ENCODE data around the gene ZNF267. TPM values are rescaled to one million over a fixed set of nuclear protein-coding genes. Genes with fewer than 3 reads are reported as not detected.
"Not testable (repeated sequence)": the region's sequence is repeated elsewhere in the genome, so short reads cannot be mapped to it uniquely, and the experiment has no call there.

Gene ZNF267
- 10 to 100 TPM; 11.6 to 24.6 (median 17.6) TPM for polyA plus RNA-seq (ENCODE audit: low read depth in 6 of 6)

GRCh38 chr16:31873556-31874365, at the start of gene ZNF267:
Gene ZNF267, plus strand, starts transcription at chr16:31873807. Its CDS starts 160 bp downstream, at chr16:31873967.
- no peaks in the 10 kb centered on the region for H3K27me3 Mint-ChIP-seq
- H3K27ac Mint-ChIP-seq, result peak within 1 kb of the TSS; percentile 98 to 99 (median 98)
- H3K4me1 Mint-ChIP-seq, result peaks cover 44 to 84% (median 77%) of the 10 kb centered on the region in 3 donors
- peaks cover 0 to 6% of the 10 kb centered on the region in 2 donors for H3K36me3 Mint-ChIP-seq
- H3K9me3 Mint-ChIP-seq, result no peaks in the 10 kb centered on the region
- peak; percentile 74 to 78 for ATAC-seq (ENCODE audit: low read depth in 2 of 2)
- peak within 1 kb of the TSS; percentile 96 to 100 (median 98) for H3K4me3 Mint-ChIP-seq
- peak; percentile 92 for DNase-seq

DNA sequence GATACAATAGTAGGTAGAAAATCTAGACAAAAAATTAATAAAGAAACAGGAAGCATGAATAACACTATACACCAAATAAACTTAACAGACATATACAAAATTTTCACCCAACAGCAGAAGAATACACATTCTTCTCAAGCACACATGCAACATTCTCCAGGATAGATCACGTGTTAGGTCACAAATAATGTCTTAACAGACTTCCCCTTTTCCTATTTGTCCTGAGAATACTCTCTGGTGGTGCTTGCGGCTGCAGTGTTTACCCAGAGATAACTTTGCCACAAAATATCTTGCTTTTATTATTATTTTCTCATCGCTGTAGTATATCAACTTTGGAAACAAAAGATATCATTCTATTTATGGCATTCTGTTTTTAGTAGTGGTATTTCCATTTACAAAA, 40.6 kb upstream of the ZNF267 start:
- DNase-seq (no peak), ATAC-seq (ENCODE audit: low read depth in 2 of 2) (no peak)
- Mint-ChIP-seq H3K27me3 (peaks cover 0 to 5% (median 3%) of the 10 kb centered on the region in 3 donors), H3K4me3 (no peak overlapping the region), H3K27ac (no peak overlapping the region), H3K36me3 (peaks cover 0 to 12% of the 10 kb centered on the region in 2 donors), H3K9me3 (peaks cover 0 to 37% (median 25%) of the 10 kb centered on the region in 7 donors), H3K4me1 (no peaks in the 10 kb centered on the region)

- not testable (repeated sequence) for H3K27ac Mint-ChIP-seq; ATAC-seq (ENCODE audit: low read depth in 2 of 2); H3K4me1 Mint-ChIP-seq; H3K4me3 Mint-ChIP-seq; DNase-seq
- Mint-ChIP-seq H3K9me3 (peaks cover 0 to 46% (median 27%) of the 10 kb centered on the region in 7 donors), H3K27me3 (peaks cover 10 to 31% (median 25%) of the 10 kb centered on the region in 3 donors), H3K36me3 (peaks cover 0 to 12% of the 10 kb centered on the region in 2 donors)
Observed at GRCh38 chr16:31836396-31836795, 37.2 kb upstream of the ZNF267 start.

- Mint-ChIP-seq H3K36me3 (peaks cover 9 to 14% of the 10 kb centered on the region in 2 donors), H3K27me3 (peaks cover 10 to 57% (median 42%) of the 10 kb centered on the region in 3 donors), H3K4me1 (no peaks in the 10 kb centered on the region), H3K9me3 (peaks cover 10 to 58% (median 39%) of the 10 kb centered on the region in 7 donors), H3K27ac (no peak overlapping the region), H3K4me3 (no peak overlapping the region)
- DNase-seq, result no peak
- ATAC-seq (ENCODE audit: low read depth in 2 of 2), result no peak
Observed at GRCh38 chr16:31842864-31843263, 30.7 kb upstream of the ZNF267 start.

DNA sequence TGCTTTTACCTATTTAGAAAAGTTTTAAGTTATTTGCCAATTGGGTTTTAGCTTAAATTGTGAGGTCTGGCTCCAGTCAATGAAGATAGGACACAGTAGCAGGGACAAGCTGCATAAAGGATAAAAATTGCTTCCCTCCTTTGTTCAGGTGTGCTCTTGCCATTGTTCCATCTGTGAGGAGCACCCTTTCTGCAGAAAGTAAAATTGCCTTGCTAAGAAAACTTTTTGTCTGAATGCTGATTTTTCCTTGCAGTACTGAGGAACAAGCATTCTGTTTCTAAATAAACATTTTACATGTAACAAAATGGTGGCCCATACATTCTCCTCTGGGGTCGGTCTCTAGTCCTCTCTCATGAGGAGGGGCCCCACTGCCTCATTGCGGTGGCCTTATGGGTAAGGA, 25.0 kb upstream of the ZNF267 start:
- not testable (repeated sequence) for H3K4me3 Mint-ChIP-seq; DNase-seq; ATAC-seq (ENCODE audit: low read depth in 2 of 2); H3K4me1 Mint-ChIP-seq; H3K27ac Mint-ChIP-seq
- Mint-ChIP-seq H3K36me3 (peaks cover 9 to 30% of the 10 kb centered on the region in 2 donors), H3K9me3 (peaks cover 17 to 55% (median 36%) of the 10 kb centered on the region in 7 donors), H3K27me3 (peaks cover 0 to 28% (median 9%) of the 10 kb centered on the region in 3 donors)

DNA sequence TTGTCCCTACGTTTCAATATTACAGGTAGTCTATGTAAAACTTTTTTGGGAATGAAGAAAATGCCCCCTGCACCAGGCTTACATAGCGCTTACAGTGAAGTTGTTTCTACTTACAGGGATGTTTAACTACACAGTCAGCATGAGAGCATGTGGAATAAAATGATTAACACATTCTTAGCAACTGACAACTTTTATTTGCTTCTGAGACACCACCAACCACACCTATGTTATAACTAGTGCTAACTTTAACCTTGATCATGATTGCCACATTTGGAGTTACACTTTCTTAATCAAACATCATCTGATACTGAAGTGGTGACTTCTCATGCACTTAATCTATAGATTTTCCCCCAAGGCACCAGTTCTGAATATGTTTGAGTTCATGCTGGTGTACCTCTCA, 20.3 kb upstream of the ZNF267 start:
- no peak for ATAC-seq (ENCODE audit: low read depth in 2 of 2)
- Mint-ChIP-seq H3K27ac (no peak overlapping the region), H3K4me1 (peaks cover 0 to 2% (median 0%) of the 10 kb centered on the region in 3 donors), H3K9me3 (peaks cover 7 to 24% (median 15%) of the 10 kb centered on the region in 7 donors), H3K36me3 (peaks cover 0 to 16% of the 10 kb centered on the region in 2 donors), H3K4me3 (no peak overlapping the region), H3K27me3 (peaks cover 0 to 23% (median 9%) of the 10 kb centered on the region in 3 donors)
- DNase-seq, result no peak

GRCh38 chr16:31860508-31860907, 13.1 kb upstream of the ZNF267 start:
- Mint-ChIP-seq H3K4me1 (peaks cover 0 to 6% (median 0%) of the 10 kb centered on the region in 3 donors), H3K27ac (no peak overlapping the region), H3K9me3 (no peaks in the 10 kb centered on the region), H3K36me3 (no peaks in the 10 kb centered on the region), H3K27me3 (peaks cover 4 to 30% (median 10%) of the 10 kb centered on the region in 3 donors), H3K4me3 (no peak overlapping the region)
- no peak for DNase-seq
- no peak for ATAC-seq (ENCODE audit: low read depth in 2 of 2)

DNA sequence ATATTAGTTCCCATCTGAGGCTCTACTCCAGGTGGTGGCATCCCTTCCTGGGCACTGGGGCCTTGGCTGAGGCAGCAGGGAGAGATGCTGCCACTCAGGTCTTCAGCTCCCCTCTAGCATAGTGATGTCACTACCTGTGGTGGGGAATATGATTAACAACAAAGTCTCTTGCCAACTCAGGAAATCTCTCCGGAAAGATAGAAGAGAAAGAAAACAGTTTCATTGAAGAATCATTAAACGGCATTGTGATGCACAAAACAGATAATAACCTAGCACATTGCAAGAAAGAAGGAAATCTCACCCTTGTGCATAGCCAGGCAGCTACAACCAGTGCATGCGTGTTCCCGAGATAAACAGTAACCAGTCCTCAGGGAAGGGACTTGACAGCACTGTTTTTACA, 12.2 kb upstream of the ZNF267 start:
- Mint-ChIP-seq H3K27me3 (peaks cover 4 to 27% (median 7%) of the 10 kb centered on the region in 3 donors), H3K4me3 (no peak overlapping the region), H3K4me1 (peaks cover 0 to 6% (median 0%) of the 10 kb centered on the region in 3 donors), H3K9me3 (no peaks in the 10 kb centered on the region), H3K27ac (no peak overlapping the region), H3K36me3 (no peaks in the 10 kb centered on the region)
- ATAC-seq (ENCODE audit: low read depth in 2 of 2), result no peak
- DNase-seq, result no peak

DNA sequence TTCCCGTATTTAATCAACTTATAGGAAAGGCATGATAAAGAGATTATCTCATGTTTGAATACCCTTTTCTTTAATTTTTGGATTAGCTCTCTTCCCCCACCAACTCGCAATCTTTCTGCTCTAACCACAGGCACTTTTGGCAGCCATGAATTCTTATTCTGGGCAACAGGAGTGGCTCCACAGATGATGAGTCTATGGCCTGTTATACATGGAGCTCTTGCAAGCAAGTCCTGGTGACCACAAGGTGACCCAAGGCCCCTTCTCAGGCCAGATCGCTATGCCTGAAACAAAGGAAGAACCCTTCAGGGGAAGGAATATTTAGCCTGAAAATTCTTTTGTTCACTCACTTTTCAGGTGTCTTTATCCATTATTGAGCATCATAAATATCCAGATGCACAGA, 10.8 kb upstream of the ZNF267 start:
- peaks cover 4 to 27% (median 7%) of the 10 kb centered on the region in 3 donors for H3K27me3 Mint-ChIP-seq
- H3K36me3 Mint-ChIP-seq, result no peaks in the 10 kb centered on the region
- peaks cover 0 to 6% (median 0%) of the 10 kb centered on the region in 3 donors for H3K4me1 Mint-ChIP-seq
- H3K27ac Mint-ChIP-seq, result no peak overlapping the region
- DNase-seq, result no peak
- no peak for ATAC-seq (ENCODE audit: low read depth in 2 of 2)
- no peak overlapping the region for H3K4me3 Mint-ChIP-seq
- no peaks in the 10 kb centered on the region for H3K9me3 Mint-ChIP-seq

DNA sequence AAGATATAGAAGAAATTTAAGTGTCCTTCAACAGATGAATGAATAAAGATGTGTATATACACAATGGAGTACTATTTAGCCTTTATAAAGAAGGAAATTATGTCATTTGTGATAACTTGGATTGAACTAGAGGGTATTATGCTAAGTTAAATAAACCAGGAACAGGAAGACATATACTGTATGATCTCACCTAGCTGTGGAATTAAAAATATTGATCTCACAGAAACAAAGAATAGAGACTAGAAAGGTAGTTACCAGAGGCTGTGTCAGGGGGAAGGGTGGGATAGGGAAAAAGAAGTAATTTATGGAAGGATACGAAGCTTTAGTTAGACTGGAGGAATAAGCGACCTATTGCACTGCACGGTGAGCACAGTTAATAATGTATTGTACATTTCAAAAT, 5.4 kb upstream of the ZNF267 start:
- H3K27me3 Mint-ChIP-seq, result peaks cover 0 to 14% (median 4%) of the 10 kb centered on the region in 3 donors
- no peaks in the 10 kb centered on the region for H3K9me3 Mint-ChIP-seq
- H3K4me1 Mint-ChIP-seq, result peaks cover 22 to 42% (median 28%) of the 10 kb centered on the region in 3 donors
- DNase-seq, result no peak
- H3K36me3 Mint-ChIP-seq, result no peaks in the 10 kb centered on the region
- H3K27ac Mint-ChIP-seq, result peak overlapping the region in 3 of 6 donors; percentile 34 to 91 (median 74)
- no peak for ATAC-seq (ENCODE audit: low read depth in 2 of 2)
- H3K4me3 Mint-ChIP-seq, result peak overlapping the region in 1 of 8 donors; percentile 68

- Mint-ChIP-seq H3K27ac (peak overlapping the region in 4 of 6 donors; percentile 78 to 91 (median 82)), H3K4me3 (peak overlapping the region in 7 of 8 donors; percentile 68 to 90 (median 76)), H3K4me1 (peaks cover 22 to 46% (median 33%) of the 10 kb centered on the region in 3 donors), H3K27me3 (peaks cover 0 to 12% (median 4%) of the 10 kb centered on the region in 3 donors), H3K36me3 (no peaks in the 10 kb centered on the region), H3K9me3 (no peaks in the 10 kb centered on the region)
- peak; percentile 70 for DNase-seq
- ATAC-seq (ENCODE audit: low read depth in 2 of 2), result peak; percentile 19 to 21
Observed at GRCh38 chr16:31868691-31869167, 4.9 kb upstream of the ZNF267 start.

DNA sequence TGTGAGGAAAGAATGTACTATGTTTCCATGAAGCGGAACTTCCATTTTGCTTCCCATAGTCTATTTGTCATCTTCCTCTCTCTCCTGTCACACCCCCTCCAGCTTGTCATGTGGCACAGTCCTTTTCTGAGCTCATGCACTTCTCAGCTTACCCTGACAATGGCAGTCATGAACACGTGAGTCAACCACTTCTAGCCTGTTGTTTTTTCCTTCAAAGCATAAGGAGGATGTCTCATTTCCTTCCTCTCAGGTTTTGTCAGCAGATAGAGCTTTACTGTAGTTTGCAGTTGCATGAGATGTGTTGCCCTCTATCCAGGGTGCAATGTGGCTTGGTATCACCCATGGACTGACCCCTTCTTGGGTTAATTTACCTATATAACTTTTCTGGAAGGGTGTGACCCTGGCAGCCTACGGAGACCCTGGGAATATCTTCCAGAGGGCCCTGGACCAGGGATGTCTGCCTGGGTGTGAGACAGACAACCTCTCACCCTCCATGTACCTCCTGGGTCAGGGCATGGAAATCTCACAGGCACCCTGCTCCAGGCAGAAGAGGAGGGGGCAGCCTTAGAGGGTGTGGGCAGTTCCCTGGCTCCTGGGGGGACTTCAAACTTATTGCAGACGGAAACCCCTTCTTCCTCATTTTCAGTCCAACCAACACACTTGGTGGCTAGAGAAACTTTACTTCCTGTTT, 4.0 kb upstream of the ZNF267 start:
- H3K27me3 Mint-ChIP-seq, result peaks cover 0 to 2% (median 0%) of the 10 kb centered on the region in 3 donors
- ATAC-seq (ENCODE audit: low read depth in 2 of 2) (peak; percentile 60 to 61), DNase-seq (peak; percentile 67)
- peak overlapping the region; percentile 4 to 90 (median 67) for H3K4me3 Mint-ChIP-seq
- no peaks in the 10 kb centered on the region for H3K9me3 Mint-ChIP-seq
- peaks cover 24 to 50% (median 36%) of the 10 kb centered on the region in 3 donors for H3K4me1 Mint-ChIP-seq
- peak overlapping the region; percentile 14 to 91 (median 84) for H3K27ac Mint-ChIP-seq
- H3K36me3 Mint-ChIP-seq, result no peaks in the 10 kb centered on the region

DNA sequence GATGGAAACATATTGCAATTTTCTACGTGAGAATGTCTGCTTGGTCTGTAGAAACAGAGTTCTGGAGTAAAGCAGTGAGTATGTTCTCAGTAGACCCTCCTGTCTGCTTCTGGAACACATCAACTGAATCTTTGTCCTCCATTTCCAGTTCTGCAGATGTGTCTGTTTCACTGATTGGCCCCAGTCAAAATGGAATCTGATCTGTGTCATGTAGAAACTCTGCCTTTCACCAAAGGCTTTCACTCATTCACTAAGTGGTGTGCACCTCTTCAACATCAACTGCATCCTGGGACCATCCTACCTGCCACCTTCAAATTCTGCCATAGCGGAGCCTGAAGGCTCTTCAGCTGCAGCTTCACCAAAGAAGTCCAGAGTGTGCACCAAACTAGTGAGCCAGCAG, 2.8 kb upstream of the ZNF267 start:
- Mint-ChIP-seq H3K27ac (peak overlapping the region; percentile 7 to 90 (median 54)), H3K4me3 (peak overlapping the region in 1 of 8 donors; percentile 28), H3K9me3 (no peaks in the 10 kb centered on the region)

More for the DNA sequence above, 2.8 kb upstream of the ZNF267 start:
- ATAC-seq (ENCODE audit: low read depth in 2 of 2) (no peak), DNase-seq (no peak)
- Mint-ChIP-seq H3K27me3 (no peaks in the 10 kb centered on the region), H3K36me3 (no peaks in the 10 kb centered on the region), H3K4me1 (peaks cover 29 to 62% (median 48%) of the 10 kb centered on the region in 3 donors)
